Measurements from ENCODE around the gene KCNC3. TPM values are rescaled to one million over a fixed set of nuclear protein-coding genes. Genes with fewer than 3 reads are reported as not detected.

Gene KCNC3
- total and polyA plus RNA-seq, 2 of the 13 experiments (the other 11 are each of a cell fraction or from before 2014, with no cell fraction given): 0.29 to 1.7 TPM

DNA sequence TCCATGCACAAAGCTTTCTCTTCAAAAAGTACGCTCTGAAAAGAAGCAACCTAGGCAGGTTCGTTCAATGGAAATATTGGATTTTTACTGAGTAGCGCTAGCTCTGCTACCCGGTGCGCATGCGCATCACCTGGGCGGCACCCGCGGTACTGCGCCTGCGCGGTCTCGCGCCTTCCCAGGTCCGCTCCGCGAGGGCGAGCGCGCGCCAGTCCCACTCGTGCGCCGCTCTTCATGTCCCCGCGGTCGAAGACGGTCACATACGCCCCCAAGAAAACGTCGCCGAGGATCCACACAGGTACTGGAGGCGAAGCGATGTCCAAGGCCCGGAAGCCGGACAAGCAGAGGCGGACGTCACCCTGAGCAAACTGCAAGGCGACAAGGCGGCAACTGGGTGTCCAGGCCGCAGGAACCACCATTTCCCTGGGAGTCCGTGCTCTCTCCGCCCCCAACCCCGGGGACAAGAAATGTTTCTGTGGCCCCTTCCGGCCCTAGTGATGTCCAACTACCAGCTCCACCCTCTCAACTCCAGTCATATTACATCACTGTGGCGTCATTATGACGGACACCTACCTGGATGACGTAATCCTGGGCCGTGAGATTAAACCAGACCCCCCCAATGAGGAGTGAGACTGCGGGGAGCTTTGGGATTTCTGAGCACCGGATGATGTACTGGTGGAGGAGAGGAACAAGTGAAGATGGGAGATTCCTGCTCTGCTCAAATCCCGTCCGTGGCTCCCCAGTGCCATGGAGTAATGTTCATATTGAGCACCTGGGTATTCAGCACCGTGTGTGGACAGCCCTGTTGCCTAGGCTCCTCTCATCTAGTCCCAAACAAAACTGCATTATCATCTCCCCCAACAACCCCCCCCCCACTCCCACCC, 4.8 kb upstream of the KCNC3 start (continued):
- TF ChIP-seq HOXD1 (CRISPR knock-in tag; IDR thresholded peaks at IDR 0.05) (peak; percentile 80; the same call in 1 of the 2 replicates), ZSCAN31 (CRISPR knock-in tag; IDR thresholded peaks at IDR 0.05; ENCODE audit: low read depth) (peak; percentile 50; the same call in 1 of the 2 replicates), EEA1 (CRISPR knock-in tag; IDR thresholded peaks at IDR 0.05; ENCODE audit: borderline replicate concordance) (peak; percentile 74; the same call in 1 of the 2 replicates), ZNF558 (CRISPR knock-in tag; IDR thresholded peaks at IDR 0.05; ENCODE audit: borderline replicate concordance) (peak; percentile 70; the same call in 1 of the 2 replicates), YEATS4 (CRISPR knock-in tag; IDR thresholded peaks at IDR 0.05; ENCODE audit: borderline replicate concordance) (peak; percentile 80; the same call in 1 of the 2 replicates), MIER3 (CRISPR knock-in tag; IDR thresholded peaks at IDR 0.05; ENCODE audit: borderline replicate concordance) (no peak), ZNF274 (CRISPR knock-in tag; IDR thresholded peaks at IDR 0.05) (peak; percentile 96), ZNF572 (CRISPR knock-in tag; IDR thresholded peaks at IDR 0.05) (no peak), ASH2L (IDR thresholded peaks at IDR 0.05; ENCODE audit: insufficient read length, low read depth, low read length) (peak; percentile 19), ZNF772 (CRISPR knock-in tag; IDR thresholded peaks at IDR 0.05) (peak; percentile 89), ARNT2 (CRISPR knock-in tag; IDR thresholded peaks at IDR 0.05; ENCODE audit: low read depth) (peak; percentile 85), MAF1 (CRISPR knock-in tag; IDR thresholded peaks at IDR 0.05; ENCODE audit: borderline replicate concordance) (peak; percentile 70; the same call in 1 of the 2 replicates)
- TF ChIP-seq, protein P1, sequence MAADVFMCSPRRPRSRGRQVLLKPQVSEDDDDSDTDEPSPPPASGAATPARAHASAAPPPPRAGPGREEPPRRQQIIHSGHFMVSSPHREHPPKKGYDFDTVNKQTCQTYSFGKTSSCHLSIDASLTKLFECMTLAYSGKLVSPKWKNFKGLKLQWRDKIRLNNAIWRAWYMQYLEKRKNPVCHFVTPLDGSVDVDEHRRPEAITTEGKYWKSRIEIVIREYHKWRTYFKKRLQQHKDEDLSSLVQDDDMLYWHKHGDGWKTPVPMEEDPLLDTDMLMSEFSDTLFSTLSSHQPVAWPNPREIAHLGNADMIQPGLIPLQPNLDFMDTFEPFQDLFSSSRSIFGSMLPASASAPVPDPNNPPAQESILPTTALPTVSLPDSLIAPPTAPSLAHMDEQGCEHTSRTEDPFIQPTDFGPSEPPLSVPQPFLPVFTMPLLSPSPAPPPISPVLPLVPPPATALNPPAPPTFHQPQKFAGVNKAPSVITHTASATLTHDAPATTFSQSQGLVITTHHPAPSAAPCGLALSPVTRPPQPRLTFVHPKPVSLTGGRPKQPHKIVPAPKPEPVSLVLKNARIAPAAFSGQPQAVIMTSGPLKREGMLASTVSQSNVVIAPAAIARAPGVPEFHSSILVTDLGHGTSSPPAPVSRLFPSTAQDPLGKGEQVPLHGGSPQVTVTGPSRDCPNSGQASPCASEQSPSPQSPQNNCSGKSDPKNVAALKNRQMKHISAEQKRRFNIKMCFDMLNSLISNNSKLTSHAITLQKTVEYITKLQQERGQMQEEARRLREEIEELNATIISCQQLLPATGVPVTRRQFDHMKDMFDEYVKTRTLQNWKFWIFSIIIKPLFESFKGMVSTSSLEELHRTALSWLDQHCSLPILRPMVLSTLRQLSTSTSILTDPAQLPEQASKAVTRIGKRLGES (CRISPR knock-in tag; IDR thresholded peaks at IDR 0.05; ENCODE audit: borderline replicate concordance): peak; percentile 30; the same call in 1 of the 2 replicates
- TF ChIP-seq, protein P2, sequence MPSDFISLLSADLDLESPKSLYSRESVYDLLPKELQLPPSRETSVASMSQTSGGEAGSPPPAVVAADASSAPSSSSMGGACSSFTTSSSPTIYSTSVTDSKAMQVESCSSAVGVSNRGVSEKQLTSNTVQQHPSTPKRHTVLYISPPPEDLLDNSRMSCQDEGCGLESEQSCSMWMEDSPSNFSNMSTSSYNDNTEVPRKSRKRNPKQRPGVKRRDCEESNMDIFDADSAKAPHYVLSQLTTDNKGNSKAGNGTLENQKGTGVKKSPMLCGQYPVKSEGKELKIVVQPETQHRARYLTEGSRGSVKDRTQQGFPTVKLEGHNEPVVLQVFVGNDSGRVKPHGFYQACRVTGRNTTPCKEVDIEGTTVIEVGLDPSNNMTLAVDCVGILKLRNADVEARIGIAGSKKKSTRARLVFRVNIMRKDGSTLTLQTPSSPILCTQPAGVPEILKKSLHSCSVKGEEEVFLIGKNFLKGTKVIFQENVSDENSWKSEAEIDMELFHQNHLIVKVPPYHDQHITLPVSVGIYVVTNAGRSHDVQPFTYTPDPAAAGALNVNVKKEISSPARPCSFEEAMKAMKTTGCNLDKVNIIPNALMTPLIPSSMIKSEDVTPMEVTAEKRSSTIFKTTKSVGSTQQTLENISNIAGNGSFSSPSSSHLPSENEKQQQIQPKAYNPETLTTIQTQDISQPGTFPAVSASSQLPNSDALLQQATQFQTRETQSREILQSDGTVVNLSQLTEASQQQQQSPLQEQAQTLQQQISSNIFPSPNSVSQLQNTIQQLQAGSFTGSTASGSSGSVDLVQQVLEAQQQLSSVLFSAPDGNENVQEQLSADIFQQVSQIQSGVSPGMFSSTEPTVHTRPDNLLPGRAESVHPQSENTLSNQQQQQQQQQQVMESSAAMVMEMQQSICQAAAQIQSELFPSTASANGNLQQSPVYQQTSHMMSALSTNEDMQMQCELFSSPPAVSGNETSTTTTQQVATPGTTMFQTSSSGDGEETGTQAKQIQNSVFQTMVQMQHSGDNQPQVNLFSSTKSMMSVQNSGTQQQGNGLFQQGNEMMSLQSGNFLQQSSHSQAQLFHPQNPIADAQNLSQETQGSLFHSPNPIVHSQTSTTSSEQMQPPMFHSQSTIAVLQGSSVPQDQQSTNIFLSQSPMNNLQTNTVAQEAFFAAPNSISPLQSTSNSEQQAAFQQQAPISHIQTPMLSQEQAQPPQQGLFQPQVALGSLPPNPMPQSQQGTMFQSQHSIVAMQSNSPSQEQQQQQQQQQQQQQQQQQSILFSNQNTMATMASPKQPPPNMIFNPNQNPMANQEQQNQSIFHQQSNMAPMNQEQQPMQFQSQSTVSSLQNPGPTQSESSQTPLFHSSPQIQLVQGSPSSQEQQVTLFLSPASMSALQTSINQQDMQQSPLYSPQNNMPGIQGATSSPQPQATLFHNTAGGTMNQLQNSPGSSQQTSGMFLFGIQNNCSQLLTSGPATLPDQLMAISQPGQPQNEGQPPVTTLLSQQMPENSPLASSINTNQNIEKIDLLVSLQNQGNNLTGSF (CRISPR knock-in tag; IDR thresholded peaks at IDR 0.05): peak; percentile 88; the same call in 1 of the 2 replicates
- TF ChIP-seq, protein P3, sequence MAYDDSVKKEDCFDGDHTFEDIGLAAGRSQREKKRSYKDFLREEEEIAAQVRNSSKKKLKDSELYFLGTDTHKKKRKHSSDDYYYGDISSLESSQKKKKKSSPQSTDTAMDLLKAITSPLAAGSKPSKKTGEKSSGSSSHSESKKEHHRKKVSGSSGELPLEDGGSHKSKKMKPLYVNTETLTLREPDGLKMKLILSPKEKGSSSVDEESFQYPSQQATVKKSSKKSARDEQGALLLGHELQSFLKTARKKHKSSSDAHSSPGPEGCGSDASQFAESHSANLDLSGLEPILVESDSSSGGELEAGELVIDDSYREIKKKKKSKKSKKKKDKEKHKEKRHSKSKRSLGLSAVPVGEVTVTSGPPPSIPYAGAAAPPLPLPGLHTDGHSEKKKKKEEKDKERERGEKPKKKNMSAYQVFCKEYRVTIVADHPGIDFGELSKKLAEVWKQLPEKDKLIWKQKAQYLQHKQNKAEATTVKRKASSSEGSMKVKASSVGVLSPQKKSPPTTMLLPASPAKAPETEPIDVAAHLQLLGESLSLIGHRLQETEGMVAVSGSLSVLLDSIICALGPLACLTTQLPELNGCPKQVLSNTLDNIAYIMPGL (CRISPR knock-in tag; IDR thresholded peaks at IDR 0.05; ENCODE audit: borderline replicate concordance in 1 of 2, low read depth in 1 of 2): peak in 1 of 2 experiments; percentile 60; a peak in 1 of 4 replicates
- TF ChIP-seq, protein P4, sequence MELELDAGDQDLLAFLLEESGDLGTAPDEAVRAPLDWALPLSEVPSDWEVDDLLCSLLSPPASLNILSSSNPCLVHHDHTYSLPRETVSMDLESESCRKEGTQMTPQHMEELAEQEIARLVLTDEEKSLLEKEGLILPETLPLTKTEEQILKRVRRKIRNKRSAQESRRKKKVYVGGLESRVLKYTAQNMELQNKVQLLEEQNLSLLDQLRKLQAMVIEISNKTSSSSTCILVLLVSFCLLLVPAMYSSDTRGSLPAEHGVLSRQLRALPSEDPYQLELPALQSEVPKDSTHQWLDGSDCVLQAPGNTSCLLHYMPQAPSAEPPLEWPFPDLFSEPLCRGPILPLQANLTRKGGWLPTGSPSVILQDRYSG (CRISPR knock-in tag; IDR thresholded peaks at IDR 0.05): peak; percentile 92

All from HepG2 (cell line).